ENCODE results near the gene CACNG1.

The CACNG1 gene

DNA sequence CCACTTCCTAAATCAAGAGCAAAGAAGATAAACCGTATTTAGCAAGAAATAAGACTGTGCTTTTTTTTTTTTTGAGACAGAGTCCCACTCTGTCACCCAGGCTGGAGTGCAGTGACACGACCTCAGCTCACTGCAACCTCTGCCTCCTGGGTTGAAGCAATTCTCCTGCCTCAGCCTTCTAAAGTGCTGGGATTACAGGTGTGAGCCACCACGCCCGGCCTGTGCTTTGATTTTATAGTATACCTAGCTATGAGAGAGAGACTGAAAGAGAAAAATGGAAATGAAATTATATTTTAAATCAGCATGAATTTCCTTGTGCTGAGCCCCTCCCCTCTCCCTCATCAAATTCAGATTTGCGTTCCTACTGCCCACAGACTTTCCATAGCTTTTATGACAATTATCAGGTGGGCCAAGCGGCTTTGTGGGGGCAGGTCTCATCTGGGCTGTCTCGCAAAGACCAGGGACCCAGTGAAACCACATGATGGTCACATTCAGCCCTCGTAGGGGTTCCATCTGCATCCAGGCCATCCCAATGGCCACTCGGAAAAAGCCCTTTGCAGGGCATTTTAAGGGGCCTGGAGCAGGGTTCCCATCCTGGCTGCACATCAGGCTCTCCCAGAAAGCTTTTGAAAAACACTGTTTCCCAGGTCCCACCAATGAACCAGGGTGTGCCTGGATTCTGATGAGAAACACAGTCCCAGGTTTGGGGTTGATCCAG is 8.5 kb downstream of the CACNG1 start:
- DNase-seq: no peak

DNA sequence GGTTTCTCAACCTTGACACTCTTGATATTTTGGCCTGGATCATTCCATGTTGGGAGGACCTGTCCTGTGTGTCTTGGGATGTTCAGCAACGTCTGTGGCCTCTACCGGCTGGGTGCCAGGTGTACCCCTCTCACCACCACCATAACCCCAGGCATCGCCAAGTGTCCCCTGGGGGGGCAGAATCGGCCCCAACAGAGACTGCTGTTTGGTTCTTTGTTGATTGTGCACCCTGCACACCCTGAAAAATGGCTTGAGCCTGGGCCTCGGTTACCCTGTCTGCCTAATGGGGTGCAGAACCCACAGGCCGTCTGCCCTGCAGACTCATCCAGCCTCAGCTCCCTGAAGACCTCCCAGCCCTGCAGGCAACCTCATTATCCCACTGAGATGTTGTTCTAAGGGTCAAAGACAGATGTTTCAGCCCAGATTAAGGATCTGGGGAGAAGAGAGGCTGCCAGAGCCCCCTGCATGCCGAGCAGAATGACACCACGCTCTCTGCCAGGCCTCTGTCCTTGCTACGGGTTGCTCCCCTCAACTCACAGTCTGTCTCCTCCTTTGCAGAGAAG is 9.2 kb downstream of the CACNG1 start:
- no peak for DNase-seq

DNA sequence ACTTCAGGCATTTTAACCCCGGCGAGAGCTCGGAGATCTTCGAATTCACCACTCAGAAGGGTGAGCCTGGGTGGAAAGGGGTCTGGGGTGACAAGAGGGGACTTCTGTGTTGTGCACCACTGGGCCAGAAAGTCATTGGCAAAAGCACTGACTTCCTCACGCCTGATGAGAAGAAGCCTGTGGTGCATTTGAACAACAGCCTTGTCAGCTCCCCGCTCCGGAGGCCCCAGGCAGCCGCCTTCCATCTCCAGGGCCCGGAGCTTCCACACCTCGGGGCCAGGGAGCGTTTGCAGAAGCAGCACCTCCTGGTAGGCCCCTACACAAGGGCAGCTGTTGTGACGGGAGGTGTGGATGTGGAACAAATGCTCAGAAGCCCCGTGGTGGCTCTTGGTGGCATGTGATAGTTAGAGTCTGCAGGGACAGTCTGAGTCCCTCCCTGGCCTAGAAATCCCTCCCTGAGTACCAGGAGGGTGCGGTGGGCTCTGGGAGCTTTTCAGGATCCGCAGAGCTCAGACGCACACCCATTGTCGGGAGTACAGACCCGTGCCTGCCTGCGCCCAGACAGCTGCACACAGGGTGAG is 9.7 kb downstream of the CACNG1 start:
- no peak for DNase-seq

DNA sequence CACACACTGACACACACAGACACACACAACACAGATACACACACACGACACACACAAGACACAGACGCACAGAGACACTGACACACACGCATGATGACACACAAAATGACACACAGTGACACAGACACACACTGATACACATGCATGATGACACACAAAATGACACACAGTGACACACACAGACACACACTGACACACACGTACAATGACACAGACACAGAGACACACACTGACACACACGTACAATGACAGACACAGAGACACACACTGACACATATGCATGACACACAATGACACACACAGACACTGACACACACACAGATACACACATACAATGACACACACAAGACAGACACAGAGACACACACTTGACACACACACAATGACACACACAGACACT is 10.3 kb downstream of the CACNG1 start:
- no peak for DNase-seq

DNA sequence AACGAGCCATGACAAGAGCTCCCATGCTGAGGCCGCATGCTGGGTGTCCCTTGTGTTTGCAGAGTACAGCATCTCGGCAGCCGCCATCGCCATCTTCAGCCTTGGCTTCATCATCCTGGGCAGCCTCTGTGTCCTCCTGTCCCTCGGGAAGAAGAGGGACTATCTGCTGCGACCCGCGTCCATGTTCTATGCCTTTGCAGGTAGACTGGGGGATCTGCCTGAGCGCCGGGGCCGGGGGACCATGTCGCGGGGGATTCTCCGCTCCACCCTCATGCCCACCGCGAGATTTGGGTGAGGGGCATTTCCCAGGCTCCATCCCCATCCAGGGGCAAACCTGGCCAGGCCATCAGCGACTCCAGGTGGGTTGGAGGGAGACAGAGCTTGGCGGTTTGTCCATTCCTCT is 10.7 kb downstream of the CACNG1 start:
- no peak for DNase-seq

DNA sequence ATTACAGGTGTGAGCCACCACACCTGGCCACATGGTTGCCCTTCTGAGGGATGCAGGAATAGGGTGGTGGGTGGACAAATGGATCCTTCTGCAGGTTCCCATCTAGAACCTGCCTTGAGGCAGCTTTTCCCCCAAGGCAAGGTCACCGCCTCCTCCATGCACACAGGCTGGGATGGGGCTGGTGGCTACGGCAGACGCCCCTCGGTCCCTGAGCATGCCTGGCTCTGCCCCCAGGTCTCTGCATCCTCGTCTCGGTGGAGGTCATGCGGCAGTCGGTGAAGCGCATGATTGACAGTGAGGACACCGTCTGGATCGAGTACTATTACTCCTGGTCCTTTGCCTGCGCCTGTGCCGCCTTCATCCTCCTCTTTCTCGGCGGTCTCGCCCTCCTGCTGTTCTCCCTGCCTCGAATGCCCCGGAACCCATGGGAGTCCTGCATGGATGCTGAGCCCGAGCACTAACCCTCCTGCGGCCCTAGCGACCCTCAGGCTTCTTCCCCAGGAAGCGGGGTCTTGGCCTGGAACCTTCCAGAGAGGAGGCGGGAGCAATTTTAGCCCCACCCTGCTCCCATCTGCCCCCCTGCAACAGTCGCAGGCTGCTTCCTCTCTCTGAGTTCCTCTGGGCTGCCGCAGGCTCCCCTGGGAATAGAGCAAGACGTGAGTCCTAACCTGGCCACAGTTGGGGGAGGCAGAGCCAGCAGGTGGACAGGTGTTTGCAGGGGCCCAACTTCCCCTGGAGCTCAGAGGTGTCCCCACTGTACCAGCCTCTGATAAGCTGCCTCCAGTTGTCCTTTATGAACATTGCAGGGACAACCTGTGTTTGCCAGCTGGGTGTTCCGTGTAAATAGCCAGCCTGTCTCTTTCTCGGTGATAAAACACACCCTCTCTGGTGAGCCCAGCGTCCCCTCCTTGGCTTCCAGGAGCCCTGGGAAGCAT is 11.7 kb downstream of the CACNG1 start:
- DNase-seq: no peak

DNA sequence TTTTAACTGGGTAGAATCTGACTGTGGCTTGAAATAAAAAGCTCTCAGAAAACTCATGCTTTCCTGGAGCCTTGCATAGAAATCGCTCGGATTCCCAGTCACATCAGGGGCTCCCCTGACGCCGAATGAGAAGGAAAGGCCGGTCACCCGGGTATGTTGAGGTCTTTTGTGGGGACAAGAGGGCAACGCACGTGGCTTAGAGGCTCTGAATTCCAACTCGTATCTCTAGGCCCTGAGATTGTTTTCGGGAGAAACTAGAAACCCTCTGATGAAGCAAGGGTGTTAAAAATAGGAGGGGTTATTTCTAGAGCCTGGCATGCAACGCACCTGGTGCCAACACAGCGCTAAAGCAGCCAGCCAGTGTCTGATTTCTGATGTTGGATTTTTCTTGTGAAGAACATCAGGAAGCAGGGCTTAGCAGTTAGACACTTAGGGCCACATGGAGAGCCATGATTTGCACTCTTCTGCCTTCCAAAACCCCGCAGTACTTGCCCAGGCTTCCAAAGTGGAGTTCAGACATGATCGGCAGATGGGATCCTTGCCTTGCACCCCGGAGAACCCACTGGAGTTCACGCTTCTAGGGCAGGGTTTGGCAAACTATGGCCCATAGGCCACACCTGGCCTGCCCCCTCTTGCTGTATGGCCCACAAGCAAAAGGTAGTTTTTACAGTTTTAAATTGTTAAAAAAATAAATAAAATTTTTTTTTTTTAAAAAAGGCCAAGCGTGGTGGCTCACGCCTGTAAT is 12.6 kb downstream of the CACNG1 start:
- DNase-seq: no peak

DNA sequence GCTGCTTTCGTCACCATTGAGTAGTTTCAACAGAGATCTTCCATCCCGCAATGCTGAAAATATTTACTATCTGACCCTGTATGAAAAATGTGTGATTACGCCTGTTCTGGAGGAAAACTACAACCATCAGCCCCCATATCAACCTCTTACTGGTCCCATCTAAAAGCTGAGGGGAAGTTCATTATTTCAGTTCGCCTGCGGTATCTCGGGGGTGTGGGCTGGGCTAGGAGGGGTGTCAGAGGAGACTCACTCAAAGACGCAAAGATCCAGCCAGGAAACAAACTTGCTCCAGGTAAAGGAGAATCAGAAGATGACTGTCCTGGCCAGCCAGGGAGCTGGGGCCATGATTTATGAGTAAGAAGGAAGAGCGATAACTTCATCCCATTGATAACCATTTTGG is 13.7 kb downstream of the CACNG1 start:
- DNase-seq: no peak

DNA sequence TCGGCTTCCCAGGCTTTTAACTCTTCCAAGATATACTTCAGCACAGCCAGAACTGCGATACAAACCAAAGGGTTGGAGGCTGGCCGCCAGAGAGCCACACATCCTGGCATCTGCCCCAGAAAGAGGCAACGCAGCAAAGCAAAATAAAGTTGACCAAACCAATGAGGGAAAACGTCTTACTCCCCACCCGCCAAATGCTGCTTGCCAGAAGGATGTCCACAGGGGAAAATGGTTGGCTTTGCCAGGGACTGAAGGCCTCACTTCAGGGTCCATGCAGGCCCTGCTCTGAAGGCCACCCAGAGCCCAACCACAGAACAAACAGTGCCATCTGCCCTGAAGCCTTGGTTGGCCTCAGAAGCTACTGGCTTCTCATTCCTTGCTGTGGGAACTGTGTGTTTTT is 15.0 kb downstream of the CACNG1 start:
- no peak for DNase-seq

DNA sequence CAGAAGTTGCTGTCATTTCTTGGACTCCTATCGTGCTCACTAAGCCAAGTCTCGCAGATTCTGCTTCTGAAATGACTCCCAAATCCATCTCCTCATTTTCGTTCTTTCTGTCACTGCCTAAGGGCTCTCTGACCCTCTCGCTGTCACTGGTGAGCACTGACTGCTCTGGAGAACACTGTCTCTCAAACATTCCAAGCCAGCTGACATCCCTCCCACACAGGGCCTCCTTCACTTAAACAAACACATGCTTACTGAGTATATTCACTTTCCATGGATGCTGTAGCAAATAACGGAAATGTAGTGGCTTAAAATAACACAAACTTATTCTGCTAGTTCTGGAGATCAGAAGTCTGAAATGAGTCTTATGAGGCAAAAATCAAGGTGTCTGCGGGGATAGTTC is 18.8 kb downstream of the CACNG1 start:
- DNase-seq: no peak

DNA sequence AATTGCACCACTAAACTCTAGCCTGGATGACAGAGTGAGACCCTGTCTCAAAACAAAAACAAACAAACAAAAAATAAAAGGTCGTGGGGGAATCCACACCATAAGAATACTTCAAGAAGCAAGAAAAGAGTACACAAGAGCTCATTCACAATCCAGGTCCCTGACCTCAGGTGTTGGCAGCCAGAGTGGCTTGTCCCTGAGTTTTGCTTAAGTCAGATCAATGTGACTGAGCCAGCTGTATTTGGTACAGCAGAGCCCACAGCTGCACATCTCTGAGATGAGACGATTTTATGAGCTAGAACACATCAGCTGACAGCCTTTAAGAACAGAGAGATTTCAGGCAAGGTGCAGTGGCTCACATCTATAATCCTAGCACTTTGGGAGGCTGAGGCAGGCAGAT is 22.4 kb downstream of the CACNG1 start:
- no peak for DNase-seq

DNA sequence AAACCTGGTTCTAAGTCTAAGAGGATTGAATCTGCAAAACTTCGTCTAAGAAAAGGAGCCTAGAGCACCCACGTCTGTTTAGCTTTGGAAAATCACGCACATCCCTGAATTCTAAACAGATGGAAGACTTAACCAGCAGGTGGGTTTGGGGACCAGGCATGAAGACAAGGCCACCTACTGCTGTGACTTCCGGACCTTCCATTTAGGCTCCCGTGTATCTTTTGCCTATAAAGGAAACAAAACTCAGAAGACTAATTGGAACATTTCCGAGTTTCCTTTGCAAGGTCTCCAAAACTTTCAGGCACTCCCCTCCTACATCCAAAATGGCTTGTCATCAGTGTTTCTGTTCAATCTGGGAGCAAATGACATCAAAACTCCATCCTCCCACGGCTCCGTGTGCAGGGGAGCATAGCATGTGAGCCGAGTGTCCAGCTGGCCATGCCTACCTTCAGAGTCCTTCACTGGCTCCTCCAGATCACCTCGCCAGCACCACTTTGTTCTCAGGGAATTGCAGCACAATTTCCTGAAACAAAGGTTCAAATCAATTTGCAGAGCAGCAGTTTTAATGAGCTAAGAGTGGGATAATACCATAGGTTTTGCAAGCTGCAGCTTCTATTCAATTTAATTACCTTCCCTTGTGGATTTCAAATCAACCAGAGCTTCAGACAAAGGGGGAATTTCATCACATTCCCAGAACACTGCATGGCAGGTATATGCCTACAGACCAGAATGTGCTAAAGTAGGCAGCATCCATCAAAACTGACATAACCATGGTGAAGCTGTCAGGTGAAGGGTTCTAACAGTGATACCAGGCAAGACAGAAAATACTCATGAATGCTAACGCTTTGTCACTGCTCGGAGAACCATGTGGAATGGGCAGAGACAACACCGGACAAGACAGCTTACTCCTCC is 23.5 kb downstream of the CACNG1 start:
- DNase-seq: no peak

DNA sequence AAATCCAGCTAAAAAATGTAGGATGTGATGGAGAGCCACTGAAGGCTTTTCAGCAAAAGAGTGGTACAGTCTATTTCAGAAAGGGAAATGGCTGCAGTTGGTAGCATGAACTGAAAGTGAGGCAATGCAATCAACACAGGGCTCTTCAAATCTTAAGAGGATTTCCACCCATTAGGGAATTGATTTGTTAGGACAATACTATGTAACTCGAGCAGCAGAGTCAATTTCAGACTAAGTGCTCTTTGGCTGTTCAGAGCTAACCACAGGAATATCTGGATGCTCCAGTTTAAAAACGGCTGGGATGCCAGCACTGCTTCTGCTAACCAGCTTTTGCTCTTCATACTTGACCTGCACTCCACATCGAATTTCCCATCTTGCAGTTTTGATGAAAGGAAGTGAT is 24.6 kb downstream of the CACNG1 start:
- no peak for DNase-seq

DNA sequence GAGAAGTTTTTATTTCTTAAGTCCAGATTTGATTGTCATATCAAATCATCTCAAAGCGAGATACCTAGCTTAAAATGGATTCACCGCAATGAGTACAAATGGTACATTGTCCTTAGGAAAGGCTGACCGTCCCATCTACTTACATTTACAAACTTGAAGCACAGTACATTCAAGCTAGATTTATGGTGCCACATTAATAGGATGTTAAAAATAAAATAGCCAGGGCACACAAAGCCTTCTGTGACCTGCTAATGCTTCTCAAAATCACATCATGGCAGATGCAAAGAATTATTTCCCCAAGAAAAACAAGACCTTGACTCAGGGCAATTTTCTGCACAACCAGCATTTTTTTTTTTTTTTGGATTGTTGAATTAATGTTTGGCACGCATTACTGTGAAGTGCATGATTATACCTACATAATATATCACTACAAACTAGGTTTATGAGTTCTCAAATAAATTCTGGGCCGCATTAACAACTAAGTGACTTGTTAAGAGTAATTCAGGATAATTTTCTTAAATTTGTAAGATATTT is 25.3 kb downstream of the CACNG1 start:
- no peak for DNase-seq

DNA sequence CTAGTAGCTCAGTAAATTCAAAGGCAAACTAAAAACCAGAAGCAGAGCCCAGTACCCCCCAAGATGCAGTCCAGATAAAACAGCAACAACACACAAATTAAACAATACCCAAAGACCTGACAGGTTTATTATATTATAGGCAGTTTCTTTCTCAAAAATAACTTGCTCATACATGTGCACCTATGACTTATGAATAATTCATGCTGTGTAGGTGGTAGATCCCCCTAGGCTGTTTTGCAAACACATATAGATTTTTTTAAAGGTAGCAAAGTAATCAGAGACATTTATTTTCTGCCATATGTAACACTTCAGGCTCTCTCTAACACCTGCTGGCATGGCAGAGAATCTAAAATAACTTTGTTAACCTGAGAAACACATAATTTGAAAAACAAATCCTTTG is 27.2 kb downstream of the CACNG1 start:
- DNase-seq: no peak

DNA sequence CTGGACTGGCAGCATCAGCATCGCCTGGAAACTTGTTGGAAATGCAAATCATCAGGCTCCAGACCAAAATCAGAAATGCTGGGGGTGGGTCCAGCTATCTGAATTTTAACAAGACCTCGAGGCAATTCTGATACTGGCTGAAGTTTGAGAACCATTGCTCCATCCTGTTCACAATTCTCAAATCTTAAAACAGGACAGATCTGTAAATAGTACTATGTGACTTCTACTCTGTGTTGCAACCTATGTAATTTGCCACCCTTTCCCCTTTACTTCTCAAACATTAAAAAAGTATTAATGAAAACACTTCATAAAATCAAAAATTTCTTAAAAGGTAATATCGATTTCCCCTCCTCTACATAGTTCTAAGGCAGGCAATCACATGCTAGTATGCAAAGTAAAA is 28.5 kb downstream of the CACNG1 start:
- DNase-seq: no peak

DNA sequence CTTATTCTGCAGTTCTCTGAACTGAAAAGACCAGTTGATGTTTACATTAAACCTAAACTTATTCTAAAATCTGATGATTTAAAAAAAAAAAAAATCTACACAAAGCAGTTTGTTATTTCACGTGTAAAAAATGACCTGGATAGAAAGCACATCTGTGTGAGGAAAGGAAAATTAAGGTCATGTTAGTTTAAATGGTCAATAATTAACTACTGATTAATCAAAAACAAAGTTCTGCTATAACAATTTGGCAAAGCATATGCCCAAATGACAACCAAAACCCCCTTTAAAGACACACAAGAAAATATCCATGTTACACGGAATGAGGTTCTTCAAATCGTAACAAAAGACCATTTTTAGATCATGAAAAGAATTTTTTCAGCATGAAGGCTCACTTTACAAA is 30.4 kb downstream of the CACNG1 start:
- DNase-seq: no peak

DNA sequence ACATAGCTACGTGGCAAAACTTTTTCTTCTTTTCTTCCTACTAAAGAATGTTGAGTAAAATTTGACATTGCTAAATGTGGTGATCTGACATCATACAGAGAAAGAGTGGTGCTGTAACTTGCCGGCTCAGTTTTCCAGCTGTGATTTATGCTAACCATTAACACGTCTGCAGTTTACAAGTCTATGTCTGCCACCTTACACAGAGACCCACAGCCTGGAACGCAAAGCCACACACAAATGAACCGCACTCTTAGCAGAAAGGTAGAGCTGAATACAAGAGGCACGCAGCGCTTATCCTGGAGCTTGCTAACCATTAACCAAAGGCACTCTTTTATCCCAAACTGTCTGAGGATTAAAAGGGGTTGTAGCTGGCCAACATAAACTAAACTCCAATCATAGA is 31.9 kb downstream of the CACNG1 start:
- DNase-seq: no peak

DNA sequence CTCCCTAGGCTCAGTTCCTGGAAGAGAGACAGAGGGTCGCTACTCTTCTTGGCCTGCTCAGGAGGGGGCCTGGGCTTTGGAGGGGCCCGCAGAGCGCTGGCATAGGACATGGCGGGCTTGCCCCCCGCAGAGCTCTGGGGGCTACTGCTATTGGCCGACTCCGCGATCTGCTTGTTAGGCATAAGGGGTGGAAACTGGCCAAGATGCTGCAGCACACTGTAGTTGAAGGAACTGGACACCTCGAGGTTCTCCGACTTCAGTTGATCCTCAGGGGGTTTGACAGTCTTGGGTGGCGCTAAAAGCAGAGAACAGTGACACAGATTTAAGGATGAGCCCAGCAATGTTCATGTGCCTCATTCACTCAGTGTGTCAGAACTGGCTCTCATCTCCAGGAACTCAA is 33.9 kb downstream of the CACNG1 start:
- DNase-seq: no peak

DNA sequence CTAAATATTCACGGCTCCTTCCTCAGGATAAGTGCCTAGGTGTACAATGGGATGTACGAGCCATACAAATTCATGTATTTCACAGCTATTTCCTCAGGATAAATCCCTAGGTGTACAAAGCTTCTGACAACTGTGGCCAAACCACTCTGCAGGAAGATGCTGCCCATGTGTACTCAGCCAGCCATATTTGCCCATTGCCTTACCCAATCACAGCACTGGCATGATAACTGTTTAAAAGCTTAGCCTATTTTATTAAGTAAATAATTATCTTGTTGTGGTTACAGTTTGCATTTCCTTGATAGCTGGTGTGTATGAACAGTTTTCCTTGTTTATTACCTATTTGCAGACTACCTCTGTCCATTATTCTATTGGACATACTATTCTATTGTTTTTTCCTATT is 35.1 kb downstream of the CACNG1 start:
- DNase-seq: no peak

DNA sequence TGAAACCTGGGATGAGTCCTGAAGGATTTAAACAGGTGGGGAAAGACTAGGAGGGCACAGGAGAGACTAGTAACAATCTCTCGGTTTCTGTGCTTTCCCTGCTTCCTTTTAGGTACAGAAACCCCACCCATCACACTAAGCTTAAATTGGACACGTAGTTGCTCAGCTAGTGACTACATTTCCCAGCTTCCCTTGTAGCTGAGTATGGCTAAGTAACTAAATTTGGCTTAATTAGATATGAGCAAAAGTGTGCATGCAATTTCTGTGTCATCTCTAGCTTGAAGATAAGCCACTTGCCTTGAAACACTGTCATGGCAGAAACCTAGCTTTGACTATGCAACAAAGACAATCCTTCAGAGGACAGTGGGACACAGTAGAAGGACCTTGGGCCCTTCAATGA is 36.5 kb downstream of the CACNG1 start:
- DNase-seq: no peak

DNA sequence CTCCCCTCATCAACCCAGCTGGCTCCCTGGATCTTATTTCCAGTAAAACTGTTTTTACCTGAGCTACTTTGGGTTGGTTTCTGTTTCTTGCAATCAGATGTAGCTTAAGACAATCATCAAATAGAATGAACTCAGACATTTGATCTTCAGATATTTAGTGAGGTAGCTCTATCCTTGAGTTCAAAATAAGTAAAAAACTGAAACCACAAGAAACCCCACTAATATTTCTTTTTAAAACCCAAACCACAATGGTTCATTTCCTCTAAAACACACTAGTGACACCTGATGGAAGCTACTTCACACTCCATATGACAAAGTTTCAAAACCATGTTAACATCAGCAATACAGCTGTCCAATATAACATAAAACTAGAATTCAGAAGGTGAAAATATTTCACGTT is 37.8 kb downstream of the CACNG1 start:
- DNase-seq: no peak
